Small intestine (tissue), 7 donors: Measurements from ENCODE around the gene ELANE. TPM values are rescaled to one million over a fixed set of nuclear protein-coding genes. Genes with fewer than 3 reads are reported as not detected.

Source experiments
- DNase-seq, 2 donors: peaks; one replicate each; pipeline versions ENCODE4 v3.0.0 to v3.0.0-alpha.2; 2013
- FAIRE-seq: peaks from 2 replicates; lab custom pipeline; 2012; peaks lifted over from hg19 to GRCh38; lab: Jason Lieb, UNC
- H3K27ac ChIP-seq, 3 donors: one replicate each; pipeline ENCODE4 v1.5.1; 2013; ENCODE audit warnings: low read length in 2 of 3, mild to moderate bottlenecking in 2 of 3, control low read depth in 1 of 3, inconsistent platforms in 1 of 3, low read depth in 1 of 3, moderate library complexity in 1 of 3
- H3K27me3 ChIP-seq, 3 donors: one replicate each; pipeline ENCODE4 v1.6.1; 2013; ENCODE audit warnings: low read length in 3 of 3, inconsistent platforms in 1 of 3; ENCODE audit not compliant: control insufficient read depth in 3 of 3, insufficient read depth in 3 of 3
- H3K36me3 ChIP-seq, 3 donors: one replicate each; pipeline ENCODE4 v1.6.1; 2013; ENCODE audit warnings: low read length in 3 of 3, inconsistent platforms in 1 of 3, low read depth in 1 of 3, mild to moderate bottlenecking in 1 of 3, moderate library complexity in 1 of 3; ENCODE audit not compliant: control insufficient read depth in 3 of 3, insufficient read depth in 2 of 3
- H3K4me1 ChIP-seq, 3 donors: one replicate each; pipeline ENCODE4 v1.6.1; 2013; ENCODE audit warnings: low read length in 2 of 3, inconsistent platforms in 1 of 3, low read depth in 1 of 3, mild to moderate bottlenecking in 1 of 3, moderate library complexity in 1 of 3; ENCODE audit not compliant: control insufficient read depth in 3 of 3, insufficient read depth in 2 of 3
- H3K4me3 ChIP-seq, 3 donors: one replicate each; pipeline ENCODE4 v1.5.1; 2013; ENCODE audit warnings: low read length in 3 of 3, control low read depth in 1 of 3, inconsistent platforms in 1 of 3, low read depth in 1 of 3, mild to moderate bottlenecking in 1 of 3, moderate library complexity in 1 of 3
- H3K9me3 ChIP-seq, 2 donors: one replicate each; pipeline ENCODE4 v1.6.1; 2013; ENCODE audit warnings: low read depth in 1 of 2, low read length in 1 of 2; ENCODE audit not compliant: control insufficient read depth in 2 of 2, insufficient read depth in 1 of 2
- WGBS, 3 donors: extraction: QIAGEN DNeasy Blood & Tissue Kit; methylation state at CpG; one replicate each; pipeline ENCODE4 v1.1.7; 2013; 5-methylcytosine and 5-hydroxymethylcytosine counted together
- polyA plus RNA-seq, 4 donors: library from polyadenylated mRNA; stranded (reverse) in 3 of 4; unstranded in 1 of 4; fragments of 200-250 nt in 3 of 4; fragments of 120-200 nt in 1 of 4; gene quantifications; one replicate each; pipeline versions ENCODE4 v1.2.1 to v1.2.3, GENCODE V29; 2013
- donor health status: healthy with polysubstance abuse.
- donor health status: control.
- donor health status: control.
- donor health status: Bipolar disorder and iron deficiency.
- donor health status: healthy.

The ELANE gene
- polyA plus RNA-seq, 4 donors, result 0.09 to 1.8 TPM; not detected in 2

DNA sequence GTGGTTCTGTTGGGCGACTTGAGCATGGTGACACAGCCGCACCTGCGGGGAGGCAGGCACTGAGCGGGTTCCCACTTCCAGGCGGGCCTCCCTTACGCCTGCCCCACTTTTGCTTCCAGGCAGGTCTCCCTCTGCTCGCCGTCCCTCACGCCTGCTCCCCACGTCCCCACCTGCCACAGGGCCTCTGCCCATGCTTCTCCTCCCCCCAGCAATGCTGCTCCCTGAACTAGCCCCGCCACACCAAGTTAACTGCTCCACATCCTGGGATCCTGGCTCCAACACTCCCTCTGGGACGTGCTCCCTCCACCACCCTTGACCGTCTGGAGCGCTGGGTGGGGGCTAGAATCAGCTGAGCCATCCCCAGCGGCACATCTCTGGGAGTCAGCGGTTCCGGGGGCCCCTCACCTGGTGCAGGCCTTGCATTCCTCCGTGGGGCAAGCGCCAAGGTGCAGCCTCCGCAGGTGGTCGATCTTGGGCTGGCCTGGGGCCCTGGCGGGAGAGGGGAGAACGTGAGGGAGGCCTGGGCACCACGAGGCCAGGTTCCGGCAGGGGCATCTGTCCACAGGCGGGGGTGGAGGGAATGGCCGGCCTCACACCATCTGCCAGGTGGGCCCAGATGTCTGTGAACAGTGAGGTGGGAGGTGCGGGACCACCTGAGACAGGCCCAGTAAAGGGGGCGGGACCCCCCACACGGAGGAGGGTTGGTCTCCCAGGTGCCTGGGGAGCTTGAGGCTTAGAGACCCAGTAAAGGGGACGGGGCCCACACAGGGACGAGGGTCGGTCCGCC, 16.5 kb downstream of the ELANE start:
- 91 to 95% (median 93%) methylated on average over 29 to 34 of the region's 34 CpGs for WGBS, 3 donors
- FAIRE-seq (no peak), DNase-seq (no peak)
- Histone ChIP-seq H3K27ac (peak overlapping the region in 2 of 3 donors; percentile 17 to 71), H3K4me1 (peaks cover 0 to 3% (median 0%) of the 10 kb centered on the region in 3 donors), H3K9me3 (peaks cover 0 to 2% of the 10 kb centered on the region in 2 donors), H3K27me3 (no peaks in the 10 kb centered on the region), H3K4me3 (no peak overlapping the region), H3K36me3 (peaks cover 0 to 76% (median 5%) of the 10 kb centered on the region in 3 donors)

DNA sequence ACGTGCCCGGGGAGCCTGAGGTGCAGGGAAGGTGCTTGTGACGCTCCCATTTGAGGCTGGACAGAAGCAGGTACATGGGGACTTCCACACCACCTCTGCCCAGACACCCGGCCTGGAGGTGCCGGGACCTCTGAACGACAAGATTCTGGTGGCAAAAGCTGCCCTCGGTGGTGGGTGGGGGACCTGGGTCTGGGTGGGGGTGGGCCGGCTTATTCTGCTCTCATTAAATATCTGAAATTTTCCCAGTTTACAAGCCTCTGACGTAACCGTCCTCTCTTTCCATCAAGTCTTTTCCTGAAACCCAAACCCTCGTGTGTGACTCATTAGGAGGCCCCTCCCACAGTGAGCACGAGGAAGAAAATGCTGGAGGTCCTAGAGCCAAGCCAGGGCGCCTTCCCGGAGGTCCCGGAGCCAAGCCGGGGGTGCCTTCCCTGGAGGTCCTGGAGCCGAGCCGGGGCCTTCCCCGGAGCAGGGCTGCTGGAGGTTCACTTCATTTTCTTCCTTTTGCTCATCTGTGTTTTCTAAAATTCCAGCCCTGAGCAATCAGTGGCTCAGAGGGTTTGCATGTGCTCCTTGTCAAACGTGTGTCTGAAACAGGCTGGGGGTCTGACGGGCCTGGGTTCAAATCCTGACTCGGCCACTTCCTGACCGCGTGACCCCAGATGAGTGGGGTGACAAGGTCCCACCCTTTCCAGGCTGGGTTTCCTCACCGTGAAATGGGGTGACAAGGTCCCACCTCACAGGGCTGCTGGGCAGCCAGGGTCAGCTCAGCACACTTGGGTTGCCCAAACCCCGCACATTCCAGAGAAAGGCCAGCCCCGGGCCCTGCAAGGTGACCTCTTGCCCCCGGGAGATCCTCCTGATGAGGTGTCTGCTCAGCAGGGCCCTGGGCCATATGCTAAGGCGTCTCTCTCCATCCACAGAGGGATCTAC, 17.4 kb downstream of the ELANE start:
- Histone ChIP-seq H3K36me3 (peaks cover 0 to 80% (median 7%) of the 10 kb centered on the region in 3 donors), H3K27me3 (no peaks in the 10 kb centered on the region), H3K4me3 (no peak overlapping the region), H3K9me3 (peaks cover 0 to 2% of the 10 kb centered on the region in 2 donors), H3K4me1 (peaks cover 0 to 3% (median 0%) of the 10 kb centered on the region in 3 donors), H3K27ac (peak overlapping the region in 2 of 3 donors; percentile 17 to 80)
- DNase-seq, result no peak
- 71 to 82% (median 77%) methylated on average over 28 to 29 of the region's 29 CpGs for WGBS, 3 donors
- no peak for FAIRE-seq

DNA sequence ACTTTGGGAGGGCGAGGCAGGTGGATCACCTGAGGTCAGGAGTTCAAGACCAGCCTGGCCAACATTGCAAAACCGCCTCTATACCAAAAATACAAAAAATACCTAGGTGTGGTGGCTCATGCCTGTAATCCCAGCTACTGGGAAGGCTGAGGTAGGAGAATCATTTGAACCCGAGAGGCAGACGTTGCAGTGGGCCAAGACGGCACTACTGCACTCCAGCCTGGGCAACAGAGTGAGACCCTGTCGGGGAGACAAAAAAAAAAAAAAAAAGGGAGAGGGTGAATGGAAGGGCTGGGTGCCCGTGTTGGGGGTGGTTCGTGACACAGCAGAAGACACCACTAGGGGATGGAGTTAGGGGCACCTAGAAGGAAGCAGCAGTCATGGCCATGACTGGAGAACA, 18.2 kb downstream of the ELANE start:
- Histone ChIP-seq H3K27me3 (no peaks in the 10 kb centered on the region), H3K9me3 (peaks cover 0 to 2% of the 10 kb centered on the region in 2 donors), H3K4me3 (no peak overlapping the region), H3K36me3 (peaks cover 0 to 83% (median 9%) of the 10 kb centered on the region in 3 donors), H3K4me1 (peaks cover 0 to 3% (median 0%) of the 10 kb centered on the region in 3 donors), H3K27ac (peak overlapping the region in 1 of 3 donors; percentile 80)
- WGBS, 3 donors, result 84 to 92% (median 87%) methylated on average over 8 of the region's 8 CpGs
- DNase-seq (no peak), FAIRE-seq (no peak)

DNA sequence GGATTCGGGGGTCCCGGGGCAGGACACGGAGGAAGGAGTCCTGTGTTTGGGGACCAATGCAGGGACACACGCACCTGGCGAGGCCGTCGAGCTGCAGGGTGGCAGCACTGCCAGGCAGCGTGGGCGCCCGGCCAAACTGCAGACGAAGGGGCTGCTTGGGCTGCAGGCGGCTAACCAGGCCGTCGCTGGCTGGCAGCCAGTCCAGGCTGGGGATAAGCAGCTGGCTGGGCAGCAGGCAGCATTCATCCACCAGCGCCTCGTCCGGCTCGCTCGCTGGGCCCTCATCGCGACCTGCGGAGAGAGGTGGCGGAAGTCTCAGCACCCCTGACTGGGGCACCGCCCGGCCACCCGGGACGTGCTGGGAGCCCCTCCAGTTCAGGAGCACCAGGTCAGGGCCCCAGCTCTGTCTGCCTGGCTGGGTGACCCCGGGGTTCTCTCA, 18.9 kb downstream of the ELANE start:
- no peak for FAIRE-seq
- Histone ChIP-seq H3K36me3 (peaks cover 0 to 86% (median 9%) of the 10 kb centered on the region in 3 donors), H3K4me1 (peaks cover 0 to 3% (median 0%) of the 10 kb centered on the region in 3 donors), H3K27me3 (no peaks in the 10 kb centered on the region), H3K9me3 (peaks cover 0 to 2% of the 10 kb centered on the region in 2 donors), H3K27ac (peak overlapping the region in 1 of 3 donors; percentile 51), H3K4me3 (no peak overlapping the region)
- DNase-seq, result no peak
- WGBS, 3 donors, result 84 to 90% (median 85%) methylated on average over 18 to 28 of the region's 28 CpGs

DNA sequence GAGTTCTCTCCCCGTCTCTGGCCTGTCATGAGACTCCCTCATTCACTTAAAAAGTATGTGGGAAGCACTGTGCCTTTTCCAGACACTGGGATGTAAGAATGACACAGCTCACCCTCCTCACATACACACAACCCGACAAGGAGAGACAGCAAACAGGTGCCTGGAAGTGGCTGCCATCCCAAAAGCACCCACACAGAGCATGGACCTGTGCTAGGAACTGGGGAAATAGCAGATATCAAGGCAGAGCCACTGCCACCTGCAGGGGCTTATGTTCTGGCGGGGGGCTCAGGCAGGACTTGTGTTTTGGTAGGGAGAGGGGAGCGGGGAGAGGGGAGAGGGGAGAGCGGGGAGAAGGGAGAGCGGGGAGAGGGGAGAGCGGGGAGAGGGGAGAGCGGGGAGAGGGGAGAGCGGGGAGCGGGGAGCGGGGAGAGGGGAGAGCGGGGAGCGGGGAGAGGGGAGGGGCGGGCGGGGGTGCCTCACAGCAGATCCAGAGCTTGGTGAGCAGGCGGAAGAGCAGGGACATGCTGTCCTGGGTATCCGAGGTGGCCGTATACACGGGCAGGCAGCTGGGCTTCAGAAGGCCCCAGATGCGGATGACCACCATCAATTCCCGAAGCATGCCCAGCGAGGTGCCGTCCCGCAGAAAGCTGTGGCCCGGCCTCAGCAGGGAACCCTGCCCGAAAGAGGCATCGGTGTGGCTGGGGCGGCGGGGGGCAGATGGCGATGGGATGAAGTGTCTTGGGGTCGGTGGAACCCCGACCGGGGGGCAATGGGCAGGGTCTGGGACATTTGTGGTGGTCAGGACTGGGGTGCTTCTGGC, 19.6 kb downstream of the ELANE start:
- Histone ChIP-seq H3K4me1 (peaks cover 0 to 3% (median 0%) of the 10 kb centered on the region in 3 donors), H3K27me3 (no peaks in the 10 kb centered on the region), H3K9me3 (peaks cover 0 to 2% of the 10 kb centered on the region in 2 donors), H3K4me3 (peak overlapping the region in 1 of 3 donors; percentile 37), H3K27ac (peak overlapping the region in 2 of 3 donors; percentile 38 to 71), H3K36me3 (peaks cover 0 to 90% (median 9%) of the 10 kb centered on the region in 3 donors)
- FAIRE-seq (no peak), DNase-seq (peak in 1 of 2 donors; percentile 38)
- WGBS, 3 donors, result 70 to 92% (median 77%) methylated on average over 19 to 24 of the region's 33 CpGs

DNA sequence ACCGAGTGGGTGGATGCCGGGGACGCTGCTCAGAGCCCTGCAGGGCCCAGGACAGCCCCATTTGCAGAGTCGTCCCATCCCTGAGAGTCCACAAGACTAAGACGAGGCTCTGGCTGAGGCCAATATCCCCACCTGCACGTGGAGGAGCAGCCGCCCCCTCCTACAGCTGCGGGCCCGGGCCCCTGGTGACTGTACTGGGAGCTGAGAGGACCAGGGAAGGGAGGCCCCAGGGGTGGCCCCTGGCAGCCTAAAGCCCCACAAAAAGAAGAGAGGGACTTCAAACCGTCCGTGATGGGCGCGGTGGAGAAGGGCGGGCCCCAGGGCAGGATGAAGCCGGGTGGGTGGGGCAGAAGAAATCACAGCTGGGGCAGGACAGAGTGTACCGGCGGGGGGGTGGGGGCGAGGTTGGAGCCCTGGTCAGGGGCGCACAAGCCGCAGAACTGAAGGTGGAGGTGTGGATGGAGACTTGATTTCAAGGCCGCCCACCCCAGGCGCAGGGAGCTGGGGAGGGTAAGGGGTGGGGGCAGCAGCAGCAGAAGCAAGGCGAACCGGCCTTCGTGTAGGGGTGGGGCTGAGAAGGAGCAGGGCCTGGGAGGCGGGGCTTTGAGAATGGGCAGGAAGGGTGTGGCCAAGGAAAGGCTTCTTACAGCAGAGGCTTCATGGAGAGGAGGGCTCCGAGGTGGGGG, 20.3 kb downstream of the ELANE start:
- FAIRE-seq, result no peak
- peak overlapping the region in 2 of 3 donors; percentile 38 to 71 for H3K27ac ChIP-seq
- 27 to 53% (median 33%) methylated on average over 26 to 27 of the region's 27 CpGs for WGBS, 3 donors

DNA sequence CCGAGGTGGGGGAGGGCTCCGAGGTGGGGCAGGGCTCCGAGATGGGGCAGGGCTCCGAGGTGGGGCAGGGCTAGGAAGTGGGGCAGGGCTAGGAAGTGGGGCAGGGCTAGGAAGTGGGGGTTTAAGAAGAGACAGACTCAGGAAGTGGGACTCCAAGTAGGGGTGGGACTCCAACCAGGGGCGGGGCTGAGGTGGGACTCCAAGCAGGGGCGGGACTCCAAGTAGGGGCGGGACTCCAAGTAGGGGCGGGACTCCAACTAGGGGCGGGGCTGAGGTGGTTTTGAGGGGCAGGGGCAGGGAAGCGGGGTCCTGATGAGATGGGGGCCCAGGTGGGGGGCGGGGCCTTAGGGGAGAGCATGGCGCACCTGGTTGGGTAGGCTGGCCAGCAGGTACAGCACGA, 21.0 kb downstream of the ELANE start:
- no peaks in the 10 kb centered on the region for H3K9me3 ChIP-seq
- FAIRE-seq (no peak), DNase-seq (peak; percentile 47 to 64)
- H3K27ac ChIP-seq, result no peak overlapping the region
- no peaks in the 10 kb centered on the region for H3K27me3 ChIP-seq
- peaks cover 0 to 3% (median 0%) of the 10 kb centered on the region in 3 donors for H3K4me1 ChIP-seq
- H3K4me3 ChIP-seq, result no peak overlapping the region
- WGBS, 3 donors, result 68 to 77% (median 73%) methylated on average over 8 to 10 of the region's 13 CpGs
- H3K36me3 ChIP-seq, result peaks cover 4 to 84% (median 8%) of the 10 kb centered on the region in 3 donors

More for the DNA sequence above, 20.3 kb downstream of the ELANE start:
- H3K4me1 ChIP-seq, result peaks cover 0 to 3% (median 0%) of the 10 kb centered on the region in 3 donors
- H3K36me3 ChIP-seq, result peaks cover 4 to 90% (median 9%) of the 10 kb centered on the region in 3 donors
- peak overlapping the region in 1 of 3 donors; percentile 37 for H3K4me3 ChIP-seq
- H3K9me3 ChIP-seq, result peaks cover 0 to 2% of the 10 kb centered on the region in 2 donors
- DNase-seq, result peak; percentile 79 to 80
- no peaks in the 10 kb centered on the region for H3K27me3 ChIP-seq
